CD4-positive, alpha-beta T cell treated with Interleukin-15 for 4 hours (primary cell): ENCODE results near the gene CRYBA4.
"Not testable (repeated sequence)": the region's sequence is repeated elsewhere in the genome, so short reads cannot be mapped to it uniquely, and the experiment has no call there.

ENCODE experiments used
- DNase-seq: peaks from one replicate; pipeline ENCODE4 v3.0.0-alpha.2; 2020; ENCODE audit warnings: low spot score

The CRYBA4 gene

DNA sequence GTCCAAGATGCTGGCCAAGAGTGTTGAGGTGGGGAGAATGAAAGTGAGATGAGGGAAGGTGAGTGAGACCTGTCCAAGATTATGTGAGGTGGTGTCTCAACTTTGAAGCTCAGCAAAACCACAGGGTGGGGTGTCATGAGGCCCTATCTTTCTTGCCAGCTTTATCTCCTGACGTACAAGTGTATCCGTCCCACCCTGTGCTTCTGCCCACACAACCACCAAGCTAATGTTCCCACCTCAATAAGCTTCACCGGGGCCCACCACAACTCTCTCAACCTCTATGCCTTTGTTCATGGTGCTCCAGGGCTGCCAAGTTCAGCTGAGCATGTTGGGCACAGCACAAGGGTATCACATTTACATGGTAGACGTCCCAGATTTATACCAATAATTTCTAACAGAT lies 24.7 kb upstream of the CRYBA4 start:
- peak; percentile 22 for DNase-seq

DNA sequence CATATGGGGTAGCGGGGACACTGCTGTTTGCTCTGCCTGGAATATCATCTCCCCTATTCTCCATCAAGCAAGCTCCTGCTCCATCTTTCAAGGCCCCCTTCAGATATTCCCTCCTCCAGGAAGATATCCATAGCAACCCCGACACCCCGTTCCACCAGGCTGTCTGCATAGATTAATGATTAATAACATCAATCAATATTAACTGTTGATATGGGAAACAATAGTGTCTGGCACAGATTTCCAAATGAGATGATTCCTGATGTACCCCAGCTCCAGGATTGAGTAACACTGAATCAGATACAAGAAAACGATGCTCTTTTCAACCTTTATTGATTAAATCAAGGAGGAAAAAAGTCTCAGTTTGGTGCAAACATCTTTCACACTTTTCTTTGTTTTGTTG lies 24.3 kb upstream of the CRYBA4 start:
- no peak for DNase-seq

- DNase-seq: no peak
Measured at GRCh38 chr22:26599505-26599904, 22.3 kb upstream of the CRYBA4 start.

DNA sequence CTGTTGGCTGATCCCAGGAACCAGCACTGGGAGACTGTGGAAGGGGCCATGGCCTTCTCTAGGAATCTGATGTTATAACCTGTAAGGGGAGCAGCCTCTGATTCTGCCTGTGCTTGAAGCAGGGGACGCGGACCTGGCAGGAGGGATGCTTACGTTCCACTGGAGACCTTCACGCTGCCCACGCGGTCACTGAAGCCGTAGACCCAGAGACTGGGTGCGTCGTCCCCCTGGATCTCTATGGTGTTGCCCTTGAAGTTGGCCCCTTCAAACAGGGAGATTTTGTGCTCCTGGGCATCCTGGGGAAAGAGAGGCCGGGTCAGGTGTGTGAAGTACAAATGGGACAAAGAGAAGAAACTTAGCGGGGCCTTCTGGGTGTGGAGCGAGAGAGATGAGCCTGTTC lies 20.0 kb upstream of the CRYBA4 start:
- no peak for DNase-seq

- DNase-seq: no peak
Measured at GRCh38 chr22:26602127-26602526, 19.6 kb upstream of the CRYBA4 start.

- DNase-seq: no peak
Measured at GRCh38 chr22:26604368-26604767, 17.4 kb upstream of the CRYBA4 start.

DNA sequence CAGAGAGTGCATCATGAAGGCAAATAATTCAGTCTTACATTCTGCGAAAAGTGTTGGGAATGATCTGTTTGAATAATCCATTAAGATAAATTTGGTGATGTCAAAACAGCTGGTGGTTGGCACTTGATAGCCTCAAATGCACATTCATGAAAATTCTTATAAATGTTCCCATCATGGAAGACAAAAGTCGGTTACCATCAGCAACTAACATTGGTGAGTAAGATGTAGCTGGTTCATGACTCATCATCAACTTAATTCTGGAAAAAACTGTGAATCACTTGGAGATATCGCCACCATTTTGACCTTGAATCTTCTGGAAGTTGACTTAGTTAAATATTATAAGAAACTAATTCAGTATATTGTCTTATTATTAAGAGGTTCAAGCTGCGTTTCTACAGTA lies 15.2 kb upstream of the CRYBA4 start:
- no peak for DNase-seq

DNA sequence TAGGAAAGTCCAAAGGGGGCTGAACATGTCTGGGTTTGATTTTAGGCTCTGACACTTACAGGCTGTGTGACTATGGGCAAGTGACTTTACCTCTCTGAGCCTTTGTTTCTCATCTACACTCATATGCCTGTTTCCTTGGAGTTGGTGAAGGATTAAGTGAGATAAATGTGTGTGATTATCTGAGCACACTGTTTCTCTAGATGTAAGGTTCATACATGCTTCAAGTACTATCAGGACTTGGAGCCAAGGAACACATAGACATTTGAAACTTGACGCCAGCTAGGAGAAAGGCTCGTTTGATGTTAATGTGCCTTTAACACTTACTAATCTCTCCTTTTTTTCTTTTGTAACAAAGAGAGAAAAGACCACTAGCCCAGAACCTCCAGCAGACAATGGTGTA lies 13.6 kb upstream of the CRYBA4 start:
- no peak for DNase-seq

GRCh38 chr22:26609287-26609686 lies 12.5 kb upstream of the CRYBA4 start:
- no peak for DNase-seq

DNA sequence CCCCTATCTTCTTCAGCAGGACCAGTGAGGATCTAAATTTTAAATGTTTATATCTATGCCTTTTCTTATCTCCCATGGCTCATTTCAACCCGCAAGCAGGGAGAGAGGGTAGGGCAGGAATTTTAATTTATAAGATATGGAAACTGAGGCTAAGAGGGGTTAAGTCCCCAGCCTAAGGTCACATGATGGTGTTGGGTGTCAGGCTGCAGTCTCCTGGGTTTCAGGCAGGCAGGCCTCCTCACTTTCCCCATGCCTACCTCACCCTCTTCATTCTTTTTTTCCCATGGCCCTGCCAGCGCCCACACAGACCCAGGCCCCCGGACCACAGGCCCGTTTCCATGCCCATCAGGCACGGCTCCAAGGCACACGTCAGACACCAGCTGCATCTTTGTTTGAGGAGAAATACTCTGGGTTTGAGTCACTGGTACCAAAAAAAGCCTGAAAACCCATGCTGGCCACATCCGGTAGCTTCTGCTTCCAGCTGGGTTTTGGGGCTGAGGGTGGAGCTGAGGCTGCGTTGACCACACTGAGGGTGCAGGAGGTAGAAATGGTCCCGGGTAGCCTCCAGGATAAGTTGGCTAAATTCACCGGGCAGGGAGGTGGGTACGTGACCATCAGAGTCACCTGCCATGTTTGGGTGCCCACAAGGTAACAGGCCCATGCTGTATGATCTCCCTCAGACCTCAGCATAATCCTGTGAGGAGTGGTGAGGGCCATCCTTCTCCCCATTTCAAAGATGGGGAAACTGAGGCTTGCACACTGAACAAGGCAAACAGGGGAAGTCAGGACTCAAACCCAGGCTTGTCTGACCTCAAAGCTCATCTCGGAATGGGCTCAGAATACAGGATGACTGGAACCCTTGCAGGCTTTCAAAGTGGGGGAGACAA lies 11.4 kb upstream of the CRYBA4 start:
- DNase-seq: peak; percentile 52

DNA sequence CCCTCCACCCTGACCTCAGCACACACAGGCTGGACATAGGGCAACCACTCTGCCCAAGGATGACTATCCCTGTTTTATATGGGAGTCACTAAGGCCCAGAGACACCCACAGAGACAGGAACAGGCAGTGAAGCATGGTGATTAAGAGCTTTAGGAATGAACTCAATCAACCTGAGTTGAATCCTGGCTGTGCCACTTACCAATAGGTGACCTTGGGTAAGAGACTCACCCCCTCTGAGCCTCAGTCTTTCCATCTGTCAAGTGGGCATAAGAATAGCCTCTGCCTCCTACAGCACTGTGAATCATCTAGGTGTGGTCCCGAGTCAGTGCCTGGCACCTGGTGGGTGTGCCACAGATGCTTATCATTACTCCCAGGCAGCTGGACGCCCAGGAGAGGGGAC lies 10.8 kb upstream of the CRYBA4 start:
- no peak for DNase-seq

- DNase-seq: no peak
Measured at GRCh38 chr22:26612652-26613051, 9.1 kb upstream of the CRYBA4 start.

DNA sequence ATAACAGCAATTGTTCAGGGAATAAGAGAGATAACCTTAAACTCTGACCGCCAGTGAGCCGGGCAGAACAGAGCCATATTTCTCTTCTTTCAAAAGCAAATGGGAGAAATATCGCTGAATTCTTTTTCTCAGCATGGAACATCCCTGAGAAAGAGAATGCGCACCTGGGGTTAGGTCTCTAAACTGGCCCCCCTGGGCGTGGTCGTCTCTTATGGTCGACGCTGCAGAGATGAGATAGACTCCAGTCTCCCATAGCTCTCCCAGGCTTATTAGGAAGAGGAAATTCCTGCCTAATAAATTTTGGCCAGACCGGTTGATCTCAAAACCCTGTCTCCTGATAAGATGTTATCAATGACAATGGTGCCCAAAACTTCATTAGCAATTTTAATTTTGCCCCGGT lies 8.0 kb upstream of the CRYBA4 start:
- not testable (repeated sequence) for DNase-seq

DNA sequence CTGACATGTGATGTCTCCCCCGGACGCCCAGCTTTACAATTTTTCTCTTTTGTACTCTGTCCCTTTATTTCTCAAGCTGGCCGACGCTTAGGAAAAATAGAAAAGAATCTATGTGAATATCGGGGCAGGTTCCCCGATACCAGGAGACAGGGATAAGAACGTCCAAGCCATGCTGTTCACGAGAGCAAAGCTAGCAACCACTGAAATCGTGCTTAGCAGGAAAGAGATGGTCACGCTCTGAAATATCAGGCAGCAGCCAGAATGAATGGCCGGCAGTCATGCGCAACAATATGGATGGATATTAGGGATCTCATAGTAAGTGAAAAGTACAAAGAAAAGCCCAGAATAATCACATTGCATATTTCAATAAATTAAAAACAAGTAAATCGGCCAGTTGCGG lies 7.4 kb upstream of the CRYBA4 start:
- no peak for DNase-seq

- DNase-seq: no peak
Measured at GRCh38 chr22:26615149-26615548, 6.6 kb upstream of the CRYBA4 start.

GRCh38 chr22:26615830-26616435 lies 5.8 kb upstream of the CRYBA4 start:
- no peak for DNase-seq

- no peak for DNase-seq
Measured at GRCh38 chr22:26616650-26617049, 5.1 kb upstream of the CRYBA4 start.

- no peak for DNase-seq
Measured at GRCh38 chr22:26617271-26618199, 4.2 kb upstream of the CRYBA4 start, which contains the start of gene CRYBB1. Gene CRYBB1, minus strand, starts transcription at chr22:26618027. Its CDS starts 1,708 bp downstream, at chr22:26616319.

DNA sequence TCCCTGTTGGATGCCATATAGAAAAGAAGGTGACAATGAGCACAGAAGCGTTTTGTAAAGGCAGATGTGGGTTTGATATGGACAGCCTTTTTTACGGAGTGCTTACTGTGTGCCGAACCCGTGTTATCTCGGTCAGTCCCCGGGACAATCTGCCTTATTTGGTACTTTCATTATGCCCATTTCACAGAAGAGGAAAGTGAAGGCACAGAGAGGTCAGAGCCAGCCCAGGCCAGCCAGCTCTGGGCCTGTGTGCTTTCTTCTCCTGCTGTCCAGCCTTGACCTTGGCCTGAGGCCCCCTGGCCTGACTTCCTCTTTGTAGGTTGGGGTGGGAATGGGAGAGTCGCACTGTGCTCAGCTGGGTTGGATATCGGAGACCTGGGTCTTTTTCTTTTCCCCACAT lies 3.3 kb upstream of the CRYBA4 start:
- no peak for DNase-seq

GRCh38 chr22:26619510-26619909 lies 2.3 kb upstream of the CRYBA4 start:
- no peak for DNase-seq

DNA sequence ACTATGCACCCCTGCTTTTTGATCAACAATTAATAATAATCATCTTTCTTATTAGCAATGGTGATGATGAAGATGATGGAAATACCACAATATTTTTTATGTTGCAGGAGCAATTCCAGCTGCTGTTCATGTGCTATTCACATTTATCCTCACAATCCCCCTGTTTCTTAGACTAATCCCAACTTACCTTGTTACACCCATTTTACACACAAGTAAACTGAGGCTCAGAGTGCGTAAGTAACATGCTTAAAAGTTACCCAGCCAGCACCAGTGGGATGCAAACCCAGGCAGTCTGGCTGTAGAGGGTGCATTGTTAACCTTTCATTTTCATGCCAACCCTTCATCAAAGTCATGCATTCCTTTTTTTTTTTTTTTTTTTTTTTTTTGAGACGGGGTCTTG lies 1.6 kb upstream of the CRYBA4 start:
- no peak for DNase-seq

DNA sequence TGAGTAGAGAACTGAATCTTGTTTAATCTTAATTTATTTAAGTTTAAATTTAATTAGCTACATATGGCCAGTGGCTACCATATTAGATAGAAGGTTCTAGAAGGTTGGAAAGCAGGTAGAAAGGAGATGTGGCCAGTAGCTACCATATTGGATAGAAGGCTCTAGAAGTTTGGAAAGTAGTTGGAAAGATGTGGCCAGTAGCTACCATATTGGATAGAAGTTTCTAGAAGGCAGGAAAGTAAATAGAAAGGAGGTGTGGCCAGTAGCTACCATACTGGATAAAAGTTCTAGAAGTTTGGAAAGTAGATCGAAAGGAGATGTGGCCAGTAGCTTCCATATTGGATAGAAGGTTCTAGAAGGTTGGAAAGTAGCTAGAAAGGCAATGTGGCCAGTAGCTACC lies 2.2 kb downstream of the CRYBA4 start:
- DNase-seq: no peak

GRCh38 chr22:26624803-26625202 lies 3.0 kb downstream of the CRYBA4 start:
- no peak for DNase-seq
